Measurements from ENCODE around the gene PXDC1. TPM values are rescaled to one million over a fixed set of nuclear protein-coding genes. Genes with fewer than 3 reads are reported as not detected.

PXDC1 gene
- total RNA-seq, 2 experiments from 2014 or later: 0.29 to 0.36 TPM

DNA sequence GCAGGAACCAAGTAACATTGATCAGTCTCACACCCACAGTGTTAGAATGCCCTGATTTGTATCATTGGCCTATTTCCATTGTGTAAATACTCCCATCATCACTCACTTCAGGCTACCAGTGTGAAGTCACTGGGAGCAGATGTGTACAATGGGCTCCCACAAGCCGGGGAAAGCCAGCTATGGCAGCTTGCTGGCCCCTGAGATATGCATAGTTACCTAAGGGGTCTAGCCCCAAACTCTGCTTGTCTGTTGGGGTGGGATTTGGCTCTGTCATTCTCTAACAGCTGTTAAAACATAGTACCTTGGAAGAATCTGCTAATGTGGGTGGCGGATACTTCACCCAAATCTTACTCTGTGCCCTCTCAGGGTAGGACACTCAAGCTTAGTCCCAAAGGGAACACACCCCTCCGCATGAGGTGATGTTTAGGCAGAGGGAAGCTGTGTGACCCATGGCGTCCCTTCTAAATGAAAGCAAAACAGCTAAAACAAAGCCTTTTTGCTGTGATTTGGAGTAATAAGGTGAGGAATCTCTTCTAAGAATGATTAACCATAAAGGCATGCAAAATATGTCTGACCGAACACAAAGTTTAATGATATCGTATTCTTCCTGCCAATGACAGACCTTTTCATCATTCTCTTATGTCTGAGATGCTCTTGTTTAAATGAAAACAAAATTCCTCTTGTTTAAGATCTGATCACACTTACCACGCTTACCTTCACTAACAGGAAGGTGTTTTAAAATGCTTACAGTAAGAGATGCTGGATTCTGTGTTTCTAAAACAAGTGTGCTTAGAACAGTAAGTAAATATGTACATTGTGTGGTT, 45.9 kb upstream of the PXDC1 start:
- ATAC-seq: no peak
- CTCF ChIA-PET: interaction anchor here (1.0 to 1.2 kb wide), 2 partner anchors 15 to 135 kb away, joined by 3 to 4 read pairs; no protein-coding TSS in a partner anchor
- Mint-ChIP-seq H3K27me3 (peaks cover 4% of the 10 kb centered on the region), H3K27ac (no peak overlapping the region), H3K4me1 (ENCODE audit: low read depth) (peaks cover 2% of the 10 kb centered on the region), H3K9me3 (no peaks in the 10 kb centered on the region), H3K36me3 (ENCODE audit: low read depth) (no peaks in the 10 kb centered on the region), H3K4me3 (no peak overlapping the region)
- TF ChIP-seq, protein P1, sequence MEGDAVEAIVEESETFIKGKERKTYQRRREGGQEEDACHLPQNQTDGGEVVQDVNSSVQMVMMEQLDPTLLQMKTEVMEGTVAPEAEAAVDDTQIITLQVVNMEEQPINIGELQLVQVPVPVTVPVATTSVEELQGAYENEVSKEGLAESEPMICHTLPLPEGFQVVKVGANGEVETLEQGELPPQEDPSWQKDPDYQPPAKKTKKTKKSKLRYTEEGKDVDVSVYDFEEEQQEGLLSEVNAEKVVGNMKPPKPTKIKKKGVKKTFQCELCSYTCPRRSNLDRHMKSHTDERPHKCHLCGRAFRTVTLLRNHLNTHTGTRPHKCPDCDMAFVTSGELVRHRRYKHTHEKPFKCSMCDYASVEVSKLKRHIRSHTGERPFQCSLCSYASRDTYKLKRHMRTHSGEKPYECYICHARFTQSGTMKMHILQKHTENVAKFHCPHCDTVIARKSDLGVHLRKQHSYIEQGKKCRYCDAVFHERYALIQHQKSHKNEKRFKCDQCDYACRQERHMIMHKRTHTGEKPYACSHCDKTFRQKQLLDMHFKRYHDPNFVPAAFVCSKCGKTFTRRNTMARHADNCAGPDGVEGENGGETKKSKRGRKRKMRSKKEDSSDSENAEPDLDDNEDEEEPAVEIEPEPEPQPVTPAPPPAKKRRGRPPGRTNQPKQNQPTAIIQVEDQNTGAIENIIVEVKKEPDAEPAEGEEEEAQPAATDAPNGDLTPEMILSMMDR (IDR thresholded peaks at IDR 0.05): no peak
- intact Hi-C loops (cut with micrococcal nuclease): no loop called here
- no peak for DNase-seq
- POLR2A ChIA-PET: no interaction called here

DNA sequence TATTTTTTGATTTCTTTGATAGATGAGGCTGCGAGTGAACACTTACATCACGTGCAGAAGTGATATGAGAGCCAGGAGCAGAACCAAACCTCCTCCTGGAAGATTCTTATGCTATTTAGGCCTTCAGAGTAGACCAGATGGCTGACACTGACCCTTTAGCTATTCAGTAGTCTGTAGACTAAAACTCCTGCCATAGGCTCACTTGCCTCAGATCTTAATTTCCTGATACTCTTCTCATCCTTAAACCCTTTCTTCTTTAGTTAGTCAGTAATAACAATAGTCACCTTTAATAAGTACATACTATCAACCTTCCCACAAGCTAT, 45.2 kb upstream of the PXDC1 start:
- no peaks in the 10 kb centered on the region for H3K9me3 Mint-ChIP-seq
- H3K27ac Mint-ChIP-seq: no peak overlapping the region
- POLR2A ChIA-PET: no interaction called here
- H3K4me3 Mint-ChIP-seq: no peak overlapping the region
- no peaks in the 10 kb centered on the region for H3K36me3 Mint-ChIP-seq (ENCODE audit: low read depth)
- H3K27me3 Mint-ChIP-seq: peaks cover 2% of the 10 kb centered on the region
- DNase-seq (no peak), ATAC-seq (no peak)
- H3K4me1 Mint-ChIP-seq (ENCODE audit: low read depth): no peaks in the 10 kb centered on the region
- TF ChIP-seq, protein P1 (IDR thresholded peaks at IDR 0.05): no peak
- CTCF ChIA-PET: interaction anchor here (1.0 to 1.5 kb wide), 3 partner anchors 14 to 136 kb away, joined by 3 to 5 read pairs (median 4); no protein-coding TSS in a partner anchor
- intact Hi-C loops (cut with micrococcal nuclease): no loop called here

DNA sequence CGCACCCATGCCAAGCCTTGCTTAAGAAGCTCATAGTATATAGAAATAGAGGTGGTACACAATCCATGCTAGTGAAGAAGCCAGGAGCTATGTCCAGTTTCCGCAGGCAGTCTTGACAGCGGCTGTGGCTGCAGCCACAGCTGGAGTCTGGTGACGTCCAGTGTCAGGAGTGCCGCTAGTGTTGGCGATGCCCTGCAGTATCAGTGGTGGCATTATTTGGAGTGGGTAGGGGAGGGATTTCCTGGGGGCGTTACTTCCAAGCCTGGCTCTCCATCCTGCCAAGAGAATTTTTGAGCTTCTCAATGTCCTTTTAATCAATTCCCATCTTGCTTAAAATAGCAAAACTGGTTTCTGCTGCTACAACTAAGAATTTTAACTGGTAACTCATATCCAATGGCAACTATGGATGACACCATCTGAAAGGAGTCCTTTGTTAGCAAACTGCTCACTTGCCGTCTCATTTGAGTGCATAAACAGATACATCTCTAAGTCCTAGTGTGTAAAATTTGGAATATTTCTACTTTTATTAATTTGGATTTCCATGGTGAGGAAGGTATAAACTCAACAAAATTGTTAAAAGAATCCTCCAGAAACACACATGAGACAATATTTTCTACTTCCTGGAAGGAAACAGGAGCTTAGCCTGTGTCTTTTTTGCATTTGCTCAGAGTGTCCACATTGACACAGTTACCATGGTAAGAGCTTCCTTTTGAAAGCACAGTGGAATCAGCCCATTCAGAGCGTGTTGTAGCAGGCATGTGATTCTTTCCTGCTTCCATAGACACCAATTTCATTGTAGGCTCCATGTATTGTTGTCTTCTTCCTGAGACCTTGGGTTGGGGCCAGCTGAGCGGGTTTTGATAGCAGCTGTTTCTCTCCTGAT, 44.6 kb upstream of the PXDC1 start:
- no peak overlapping the region for H3K27ac Mint-ChIP-seq
- H3K4me3 Mint-ChIP-seq: no peak overlapping the region
- DNase-seq (no peak), ATAC-seq (no peak)
- no peaks in the 10 kb centered on the region for H3K4me1 Mint-ChIP-seq (ENCODE audit: low read depth)
- no peaks in the 10 kb centered on the region for H3K9me3 Mint-ChIP-seq
- peaks cover 2% of the 10 kb centered on the region for H3K27me3 Mint-ChIP-seq
- TF ChIP-seq, protein P1 (IDR thresholded peaks at IDR 0.05): no peak
- ChIA-PET POLR2A (no interaction called here), CTCF (interaction anchor here (1.0 to 1.5 kb wide), 3 partner anchors 13 to 137 kb away, joined by 3 to 5 read pairs (median 4); no protein-coding TSS in a partner anchor)
- intact Hi-C loops (cut with micrococcal nuclease): no loop called here
- H3K36me3 Mint-ChIP-seq (ENCODE audit: low read depth): no peaks in the 10 kb centered on the region

DNA sequence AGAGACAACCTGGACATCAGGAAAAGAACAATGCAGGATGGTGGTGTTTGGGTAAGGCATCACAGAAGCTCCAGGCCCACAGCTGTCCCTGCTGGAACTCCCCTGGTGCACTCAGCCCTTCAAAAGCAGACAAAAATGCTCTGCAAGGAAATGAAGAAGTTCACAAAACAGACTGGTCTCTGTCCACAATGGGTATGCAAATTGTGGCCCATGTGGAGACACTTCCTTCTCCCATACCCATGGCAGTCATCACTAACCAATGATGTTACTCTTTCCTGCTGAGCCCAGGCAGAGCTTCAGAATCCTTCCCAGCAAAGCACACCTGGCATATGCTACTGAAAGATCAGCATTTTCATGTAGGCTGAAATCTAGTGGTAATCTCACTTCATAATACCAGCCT, 42.6 kb upstream of the PXDC1 start:
- CTCF ChIA-PET: no interaction called here
- Mint-ChIP-seq H3K36me3 (ENCODE audit: low read depth) (no peaks in the 10 kb centered on the region), H3K27me3 (no peaks in the 10 kb centered on the region), H3K9me3 (no peaks in the 10 kb centered on the region), H3K4me1 (ENCODE audit: low read depth) (no peaks in the 10 kb centered on the region), H3K4me3 (no peak overlapping the region), H3K27ac (no peak overlapping the region)
- DNase-seq (no peak), ATAC-seq (no peak)
- TF ChIP-seq, protein P1 (IDR thresholded peaks at IDR 0.05): no peak
- POLR2A ChIA-PET: no interaction called here
- intact Hi-C loops (cut with micrococcal nuclease): no loop called here

DNA sequence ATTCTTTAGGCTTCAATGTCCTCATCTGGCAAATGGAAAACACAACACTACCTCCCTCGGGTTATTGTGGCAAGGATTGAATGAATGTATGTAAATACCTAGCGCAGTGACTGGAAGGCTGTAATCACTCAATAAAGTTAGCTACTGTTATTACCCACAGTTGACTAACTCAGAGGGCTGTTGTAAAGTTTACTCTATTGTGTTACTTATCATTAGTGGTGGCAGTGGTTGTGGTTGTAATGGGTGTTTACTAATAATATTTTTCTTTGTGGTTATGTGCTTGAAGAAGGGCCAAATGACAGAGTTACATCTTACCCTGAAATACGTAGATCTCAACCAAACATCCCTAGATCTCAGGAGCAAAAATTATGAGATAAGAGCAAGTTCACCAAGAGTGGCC, 42.0 kb upstream of the PXDC1 start:
- no peak overlapping the region for H3K27ac Mint-ChIP-seq
- H3K4me1 Mint-ChIP-seq (ENCODE audit: low read depth): no peaks in the 10 kb centered on the region
- no peak overlapping the region for H3K4me3 Mint-ChIP-seq
- ChIA-PET CTCF (interaction anchor here (0.9 kb wide), 1 partner anchor 185 kb away, joined by 5 read pairs; no protein-coding TSS in a partner anchor), POLR2A (no interaction called here)
- ATAC-seq: no peak
- intact Hi-C loops (cut with micrococcal nuclease): no loop called here
- H3K9me3 Mint-ChIP-seq: no peaks in the 10 kb centered on the region
- no peaks in the 10 kb centered on the region for H3K36me3 Mint-ChIP-seq (ENCODE audit: low read depth)
- no peaks in the 10 kb centered on the region for H3K27me3 Mint-ChIP-seq
- no peak for DNase-seq
- TF ChIP-seq, protein P1 (IDR thresholded peaks at IDR 0.05): no peak
